ENCODE data around the gene BACH2. TPM values are rescaled to one million over a fixed set of nuclear protein-coding genes. Genes with fewer than 3 reads are reported as not detected.
"Not testable (repeated sequence)": the region's sequence is repeated elsewhere in the genome, so short reads cannot be mapped to it uniquely, and the experiment has no call there.

The BACH2 gene
- polyA plus RNA-seq, 1 donor from 2014 or later = 45.5 TPM

DNA sequence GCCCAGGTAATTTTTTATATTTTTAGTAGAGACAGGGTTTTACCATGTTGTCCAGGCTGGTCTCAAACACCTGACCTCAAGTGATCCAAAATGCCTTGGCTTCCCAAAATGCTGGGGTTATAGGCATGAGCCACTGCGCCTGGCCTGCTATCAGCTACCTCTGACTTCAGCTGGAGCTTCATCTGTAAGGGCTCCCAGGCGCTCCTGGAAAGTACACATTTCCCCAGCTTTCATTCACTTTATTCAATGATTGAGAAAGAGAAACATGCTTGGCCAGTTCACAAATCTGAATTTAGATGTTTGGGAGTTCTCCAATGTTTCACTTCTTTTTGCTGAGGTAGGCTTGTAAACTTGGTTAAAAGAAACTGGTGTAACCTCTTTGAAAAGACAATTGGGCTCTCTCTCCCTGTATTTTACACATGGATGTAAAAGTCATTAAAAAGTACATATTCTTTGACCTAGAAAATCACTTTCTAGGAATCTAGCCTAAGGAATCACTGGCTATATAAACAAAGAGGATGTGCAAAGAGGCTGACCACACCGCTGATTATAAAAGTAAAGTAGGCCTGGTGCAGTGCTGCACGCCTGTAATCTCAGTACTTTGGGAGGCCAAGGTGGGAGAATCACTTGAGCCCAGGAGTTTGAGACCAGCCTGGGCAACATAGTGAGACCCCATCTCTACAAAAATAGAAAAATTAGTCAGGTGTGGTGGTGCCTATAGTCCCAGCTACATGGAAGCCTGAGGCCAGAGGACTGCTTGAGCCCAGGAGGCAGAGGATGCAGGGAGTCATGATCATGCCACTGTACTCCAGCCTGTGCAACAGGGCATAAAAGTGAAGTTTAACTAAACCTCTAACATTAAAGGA is 128.9 kb downstream of the BACH2 start:
- no peaks in the 10 kb centered on the region for H3F3A ChIP-seq (ENCODE audit: insufficient read depth, low read length, poor library complexity, severe bottlenecking)
- no peaks in the 10 kb centered on the region for H3K36me3 ChIP-seq (ENCODE audit: insufficient read depth, low read length)
- no peak overlapping the region for H3K4me3 ChIP-seq (ENCODE audit: low read length)
- H3K27me3 ChIP-seq (ENCODE audit: insufficient read depth, low read depth, low read length) = no peaks in the 10 kb centered on the region
- no peaks in the 10 kb centered on the region for H4K20me1 ChIP-seq (ENCODE audit: insufficient read depth)
- no peaks in the 10 kb centered on the region for H3K9me3 ChIP-seq (ENCODE audit: low read length)
- no peak for TF ChIP-seq SMC3 (conservative IDR thresholded peaks at IDR 0.05; ENCODE audit: poor library complexity)
- no peak for TF ChIP-seq MXI1 (conservative IDR thresholded peaks at IDR 0.05; ENCODE audit: poor library complexity, severe bottlenecking)
- no peak for TF ChIP-seq RAD21 (conservative IDR thresholded peaks at IDR 0.05)
- TF ChIP-seq EP300 (conservative IDR thresholded peaks at IDR 0.05; ENCODE audit: poor library complexity, severe bottlenecking) = no peak
- TF ChIP-seq TAF1 (IDR thresholded peaks at IDR 0.05; ENCODE audit: low read depth) = no peak
- TF ChIP-seq POLR2AphosphoS5 (IDR thresholded peaks at IDR 0.05) = no peak
- TF ChIP-seq, protein P1, sequence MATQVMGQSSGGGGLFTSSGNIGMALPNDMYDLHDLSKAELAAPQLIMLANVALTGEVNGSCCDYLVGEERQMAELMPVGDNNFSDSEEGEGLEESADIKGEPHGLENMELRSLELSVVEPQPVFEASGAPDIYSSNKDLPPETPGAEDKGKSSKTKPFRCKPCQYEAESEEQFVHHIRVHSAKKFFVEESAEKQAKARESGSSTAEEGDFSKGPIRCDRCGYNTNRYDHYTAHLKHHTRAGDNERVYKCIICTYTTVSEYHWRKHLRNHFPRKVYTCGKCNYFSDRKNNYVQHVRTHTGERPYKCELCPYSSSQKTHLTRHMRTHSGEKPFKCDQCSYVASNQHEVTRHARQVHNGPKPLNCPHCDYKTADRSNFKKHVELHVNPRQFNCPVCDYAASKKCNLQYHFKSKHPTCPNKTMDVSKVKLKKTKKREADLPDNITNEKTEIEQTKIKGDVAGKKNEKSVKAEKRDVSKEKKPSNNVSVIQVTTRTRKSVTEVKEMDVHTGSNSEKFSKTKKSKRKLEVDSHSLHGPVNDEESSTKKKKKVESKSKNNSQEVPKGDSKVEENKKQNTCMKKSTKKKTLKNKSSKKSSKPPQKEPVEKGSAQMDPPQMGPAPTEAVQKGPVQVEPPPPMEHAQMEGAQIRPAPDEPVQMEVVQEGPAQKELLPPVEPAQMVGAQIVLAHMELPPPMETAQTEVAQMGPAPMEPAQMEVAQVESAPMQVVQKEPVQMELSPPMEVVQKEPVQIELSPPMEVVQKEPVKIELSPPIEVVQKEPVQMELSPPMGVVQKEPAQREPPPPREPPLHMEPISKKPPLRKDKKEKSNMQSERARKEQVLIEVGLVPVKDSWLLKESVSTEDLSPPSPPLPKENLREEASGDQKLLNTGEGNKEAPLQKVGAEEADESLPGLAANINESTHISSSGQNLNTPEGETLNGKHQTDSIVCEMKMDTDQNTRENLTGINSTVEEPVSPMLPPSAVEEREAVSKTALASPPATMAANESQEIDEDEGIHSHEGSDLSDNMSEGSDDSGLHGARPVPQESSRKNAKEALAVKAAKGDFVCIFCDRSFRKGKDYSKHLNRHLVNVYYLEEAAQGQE (IDR thresholded peaks at IDR 0.05; ENCODE audit: borderline replicate concordance) = no peak
- TF ChIP-seq EZH2 (IDR thresholded peaks at IDR 0.05; ENCODE audit: borderline replicate concordance, insufficient read depth, low read length, poor library complexity, severe bottlenecking) = no peak
- TF ChIP-seq, protein P2, sequence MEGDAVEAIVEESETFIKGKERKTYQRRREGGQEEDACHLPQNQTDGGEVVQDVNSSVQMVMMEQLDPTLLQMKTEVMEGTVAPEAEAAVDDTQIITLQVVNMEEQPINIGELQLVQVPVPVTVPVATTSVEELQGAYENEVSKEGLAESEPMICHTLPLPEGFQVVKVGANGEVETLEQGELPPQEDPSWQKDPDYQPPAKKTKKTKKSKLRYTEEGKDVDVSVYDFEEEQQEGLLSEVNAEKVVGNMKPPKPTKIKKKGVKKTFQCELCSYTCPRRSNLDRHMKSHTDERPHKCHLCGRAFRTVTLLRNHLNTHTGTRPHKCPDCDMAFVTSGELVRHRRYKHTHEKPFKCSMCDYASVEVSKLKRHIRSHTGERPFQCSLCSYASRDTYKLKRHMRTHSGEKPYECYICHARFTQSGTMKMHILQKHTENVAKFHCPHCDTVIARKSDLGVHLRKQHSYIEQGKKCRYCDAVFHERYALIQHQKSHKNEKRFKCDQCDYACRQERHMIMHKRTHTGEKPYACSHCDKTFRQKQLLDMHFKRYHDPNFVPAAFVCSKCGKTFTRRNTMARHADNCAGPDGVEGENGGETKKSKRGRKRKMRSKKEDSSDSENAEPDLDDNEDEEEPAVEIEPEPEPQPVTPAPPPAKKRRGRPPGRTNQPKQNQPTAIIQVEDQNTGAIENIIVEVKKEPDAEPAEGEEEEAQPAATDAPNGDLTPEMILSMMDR (IDR thresholded peaks at IDR 0.05; ENCODE audit: poor library complexity, severe bottlenecking) = no peak
- H3K9ac ChIP-seq (ENCODE audit: low read length) = no peak overlapping the region
- no peak overlapping the region for H3K27ac ChIP-seq (ENCODE audit: low read length)
- no peak overlapping the region for H2AFZ ChIP-seq (ENCODE audit: low read depth, low read length)
- no peaks in the 10 kb centered on the region for H3K9me2 ChIP-seq (ENCODE audit: insufficient read depth, low read length)
- H3K4me2 ChIP-seq (ENCODE audit: low read length) = no peak overlapping the region
- H3K79me2 ChIP-seq (replicated peaks; ENCODE audit: insufficient read depth, low read length) = peaks cover 10% of the 10 kb centered on the region

DNA sequence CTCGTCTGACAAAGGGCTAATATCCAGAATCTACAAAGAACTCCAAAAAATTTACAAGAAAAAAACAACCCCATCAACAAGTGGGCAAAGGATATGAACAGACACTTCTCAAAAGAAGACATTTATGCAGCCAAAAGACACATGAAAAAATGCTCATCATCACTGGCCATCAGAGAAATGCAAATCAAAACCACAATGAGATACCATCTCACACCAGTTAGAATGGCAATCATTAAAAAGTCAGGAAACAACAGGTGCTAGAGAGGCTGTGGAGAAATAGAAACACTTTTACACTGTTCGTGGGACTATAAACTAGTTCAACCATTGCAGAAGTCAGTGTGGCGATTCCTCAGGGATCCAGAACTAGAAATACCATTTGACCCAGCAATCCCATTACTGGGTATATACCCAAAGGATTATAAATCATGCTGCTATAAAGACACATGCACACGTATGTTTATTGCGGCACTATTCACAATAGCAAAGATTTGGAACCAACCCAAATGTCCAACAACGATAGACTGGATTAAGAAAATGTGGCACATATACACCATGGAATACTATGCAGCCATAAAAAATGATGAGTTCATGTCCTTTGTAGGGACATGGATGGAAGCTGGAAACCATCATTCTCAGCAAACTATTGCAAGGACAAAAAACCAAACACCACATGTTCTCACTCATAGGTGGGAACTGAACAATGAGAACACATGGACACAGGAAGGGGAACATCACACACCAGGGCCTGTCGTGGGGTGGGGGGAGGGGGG is 130.3 kb downstream of the BACH2 start:
- not testable (repeated sequence) for H3K9ac ChIP-seq (ENCODE audit: low read length); H3K27ac ChIP-seq (ENCODE audit: low read length); H3K4me2 ChIP-seq (ENCODE audit: low read length); H3K9me2 ChIP-seq (ENCODE audit: insufficient read depth, low read length); H3K36me3 ChIP-seq (ENCODE audit: insufficient read depth, low read length); H2AFZ ChIP-seq (ENCODE audit: low read depth, low read length); H3F3A ChIP-seq (ENCODE audit: insufficient read depth, low read length, poor library complexity, severe bottlenecking); H3K4me3 ChIP-seq (ENCODE audit: low read length); H3K27me3 ChIP-seq (ENCODE audit: insufficient read depth, low read depth, low read length); H3K9me3 ChIP-seq (ENCODE audit: low read length); H4K20me1 ChIP-seq (ENCODE audit: insufficient read depth)
- H3K79me2 ChIP-seq (replicated peaks; ENCODE audit: insufficient read depth, low read length) = peaks cover 23% of the 10 kb centered on the region
